HepG2 (cell line): ENCODE measurements around the gene QKI. TPM values are rescaled to one million over a fixed set of nuclear protein-coding genes. Genes with fewer than 3 reads are reported as not detected.

Experiments used
- ATAC-seq: fragments of 200-7000 bp; cut with Tn5 transposase; 3 replicates; pipeline ENCODE4 v1.9.1; 2020; ENCODE audit warnings: mild to moderate bottlenecking, moderate library complexity
- BruUV-seq: library from RNA; stranded (reverse); fragments of 400-500 nt; replicated peaks from 2 replicates; lab custom pipeline; 2021; lab: Mats Ljungman, UMichigan
- CTCF ChIA-PET: fragments of 300-600 bp; formaldehyde crosslinking; extraction: SDS; loops from one replicate; lab custom pipeline; 2021; ENCODE audit warnings: low total read pairs, inconsistent platforms, low intra/inter-chr PET ratio; lab: Yijun Ruan, JAX
- POLR2A ChIA-PET: fragments of 350-600 bp; sonication (Branson Sonifier 250); formaldehyde crosslinking; loops from one replicate; lab custom pipeline; 2020; ENCODE audit warnings: antibody characterized with exemption, inconsistent platforms; lab: Yijun Ruan, JAX
- DNase-seq: peaks from one replicate; pipeline ENCODE4 v3.0.0-alpha.2; 2015; ENCODE audit warnings: low spot score
- FAIRE-seq: peaks from 3 replicates; lab custom pipeline; 2011; peaks lifted over from hg19 to GRCh38; lab: Jason Lieb, UNC
- H2AFZ ChIP-seq: one replicate; pipeline ENCODE4 v1.6.1; 2011; ENCODE audit warnings: low read length, inconsistent platforms
- H3K27ac ChIP-seq: fragments of 300-600 bp; 3 replicates; pipeline ENCODE4 v1.8.0; 2011; ENCODE audit warnings: mixed run types, mild to moderate bottlenecking, mixed read lengths, low read length, inconsistent platforms; ENCODE audit not compliant: insufficient read depth; ENCODE audit errors: extremely low read length
- H3K27me3 ChIP-seq, 2 experiments: fragments of 200-600 bp in 1 of 2; 2 replicates in 1 of 2; 3 replicates in 1 of 2; pipeline versions ENCODE4 v1.6.0 to v1.8.0; 2011; ENCODE audit warnings: low read length in 2 of 2, mild to moderate bottlenecking in 2 of 2, moderate library complexity in 2 of 2, inconsistent platforms in 1 of 2; ENCODE audit not compliant: insufficient read depth in 2 of 2, control insufficient read depth in 1 of 2
- H3K36me3 ChIP-seq, 2 experiments: fragments of 200-600 bp in 1 of 2; replicated peaks in 1 of 2; 2 replicates in 1 of 2; 3 replicates in 1 of 2; pipeline versions ENCODE4 v1.5.1 to v1.8.0; 2011; ENCODE audit warnings: low read length in 2 of 2, inconsistent platforms in 1 of 2; ENCODE audit not compliant: insufficient read depth in 2 of 2, control insufficient read depth in 1 of 2
- H3K4me1 ChIP-seq: 2 replicates; pipeline ENCODE4 v1.5.1; 2012; ENCODE audit warnings: low read length, inconsistent platforms; ENCODE audit not compliant: insufficient read depth
- H3K4me2 ChIP-seq: 2 replicates; pipeline ENCODE4 v1.6.0; 2011; ENCODE audit warnings: low read depth, low read length, inconsistent platforms
- H3K4me3 ChIP-seq, 3 experiments: fragments of 200-600 bp in 1 of 3; sonication (generic), shearing (Covaris generic) in 1 of 3; replicated peaks in 1 of 3; 2 replicates each; pipeline ENCODE4 v1.5.1; 2011 to 2016; ENCODE audit warnings: low read length in 3 of 3, inconsistent platforms in 2 of 3, low read depth in 2 of 3, mild to moderate bottlenecking in 2 of 3, control low read depth in 1 of 3, mixed read lengths in 1 of 3; ENCODE audit not compliant: insufficient read depth in 1 of 3
- H3K79me2 ChIP-seq: one replicate; pipeline ENCODE4 v1.6.1; 2011; ENCODE audit warnings: low read length, inconsistent platforms; ENCODE audit not compliant: insufficient read depth
- H3K9ac ChIP-seq: 2 replicates; pipeline ENCODE4 v1.6.0; 2011; ENCODE audit warnings: mild to moderate bottlenecking, low read depth, low read length, inconsistent platforms; ENCODE audit not compliant: insufficient read depth
- H3K9me3 ChIP-seq: 2 replicates; pipeline ENCODE4 v1.5.1; 2012; ENCODE audit warnings: mild to moderate bottlenecking, low read length
- H4K20me1 ChIP-seq: 2 replicates; pipeline ENCODE4 v1.6.0; 2011; ENCODE audit warnings: inconsistent platforms, mild to moderate bottlenecking, low read length, moderate library complexity; ENCODE audit not compliant: insufficient read depth
- RBM22 ChIP-seq: fragments of 200-400 bp; formaldehyde crosslinking; optimal IDR thresholded peaks from 2 replicates; pipeline ENCODE3; 2017; ENCODE audit warnings: mild to moderate bottlenecking, low read length, moderate library complexity
- ZGPAT ChIP-seq: IDR thresholded peaks from 2 replicates; pipeline ENCODE4 v1.6.1; 2016; ENCODE audit warnings: mild to moderate bottlenecking
- ZNF230 ChIP-seq: sonication (generic); formaldehyde crosslinking; IDR thresholded peaks from 2 replicates; pipeline ENCODE4 v1.4.0; 2020; ENCODE audit warnings: mild to moderate bottlenecking, missing genetic modification reagents
- WGBS: methylation state at CpG from one replicate; pipeline ENCODE4 v1.1.6; 2017; ENCODE audit warnings: low lambda C conversion rate; 5-methylcytosine and 5-hydroxymethylcytosine counted together
- in situ Hi-C: cut with HindIII; loops from 2 replicates; pipeline ENCODE4 v1.10.0; 2017; ENCODE audit warnings: low pct_unique_long_range_greater_than_20kb; ENCODE audit not compliant: extremely low pct_ligation_motif_present
- intact Hi-C: fragments of 100-400 bp; cut with micrococcal nuclease; formaldehyde crosslinking; loops from one replicate; pipeline ENCODE4 v1.10.0; 2022; ENCODE audit not compliant: unreplicated experiment
- polyA plus RNA-seq, 8 experiments: library from polyadenylated mRNA; depleted of rRNA in 3 of 8; stranded (reverse) in 7 of 8; unstranded in 1 of 8; fragments of >200 nt; fragmentation: Illumina TruSeq in 4 of 8; extraction: Trizol in 4 of 8; gene quantifications; 2 replicates each; pipeline versions ENCODE4 v1.2.1 to v1.2.3, GENCODE V29; 2011 to 2016; ENCODE audit warnings: low read depth in 4 of 8, missing spikeins in 1 of 8, mixed read lengths in 1 of 8; ENCODE audit not compliant: insufficient read depth in 1 of 8
- total RNA-seq, 5 experiments: library from RNA; depleted of rRNA; stranded (reverse); fragments of >200 nt; fragmentation: Illumina TruSeq; extraction: Trizol; gene quantifications; 2 replicates each; pipeline ENCODE4 v1.2.3, GENCODE V29; 2016; ENCODE audit warnings: low read depth in 1 of 5

QKI gene
- total and polyA plus RNA-seq, 2 of the 13 experiments (the other 11 are each of a cell fraction or from before 2014, with no cell fraction given) = 136 to 137 TPM

- no peak for DNase-seq
- Histone ChIP-seq H3K36me3 (peaks cover 2 to 8% of the 10 kb centered on the region in 2 experiments; a peak in 3 of 5 replicates), H3K4me3 (no peak overlapping the region), H3K4me2 (no peak overlapping the region), H3K27ac (no peak overlapping the region), H4K20me1 (no peaks in the 10 kb centered on the region), H3K9ac (no peak overlapping the region)
- in situ Hi-C loops = no loop called here
- 95% methylated on average over 4 of the region's 4 CpGs for WGBS
- CTCF ChIA-PET = no interaction called here
- no peak for FAIRE-seq
- no peak for ATAC-seq
- peak; percentile 32 for TF ChIP-seq RBM22
- no peak for TF ChIP-seq ZGPAT
- TF ChIP-seq, all 625 proteins: peak for 1
- no peaks in the 10 kb centered on the region for H3K9me3 ChIP-seq
- POLR2A ChIA-PET = no interaction called here
- no peaks in the 10 kb centered on the region for H3K4me1 ChIP-seq
- intact Hi-C loops = no loop called here
- H3K27me3 ChIP-seq = no peaks in the 10 kb centered on the region
- H3K79me2 ChIP-seq = no peaks in the 10 kb centered on the region
- no peak overlapping the region for H2AFZ ChIP-seq
- no TSS peak for BruUV-seq
Observed at GRCh38 chr6:163576114-163576513, 161.6 kb downstream of the QKI start.

DNA sequence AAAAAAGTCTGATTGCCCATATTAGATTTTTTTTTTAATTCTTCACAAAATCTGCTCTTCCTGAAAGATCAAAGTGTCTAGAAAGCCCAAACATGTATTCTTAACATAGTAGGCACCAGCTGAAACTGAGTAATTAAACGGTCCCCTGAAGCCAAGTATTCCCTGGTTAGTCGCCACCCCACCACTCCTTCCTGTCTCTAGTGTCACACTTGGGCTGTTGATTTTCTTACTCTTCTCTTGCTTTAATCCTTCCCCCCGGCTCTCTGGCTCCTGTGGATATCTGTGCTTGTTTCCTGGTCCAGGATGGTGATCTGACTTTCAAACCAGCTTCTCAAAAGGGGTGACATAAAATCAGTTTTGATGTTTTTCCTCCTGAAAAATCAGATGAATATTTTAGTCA is 162.9 kb downstream of the QKI start:
- H3K4me1 ChIP-seq = no peaks in the 10 kb centered on the region
- no peak overlapping the region for H3K27ac ChIP-seq
- ChIA-PET POLR2A (no interaction called here), CTCF (no interaction called here)
- in situ Hi-C loops = no loop called here
- no peak overlapping the region for H2AFZ ChIP-seq
- no peak for FAIRE-seq
- H3K4me2 ChIP-seq = no peak overlapping the region
- H4K20me1 ChIP-seq = no peaks in the 10 kb centered on the region
- H3K36me3 ChIP-seq = peaks cover 2 to 4% of the 10 kb centered on the region in 2 experiments; a peak in 2 of 5 replicates
- H3K27me3 ChIP-seq = no peaks in the 10 kb centered on the region
- TF ChIP-seq ZNF230 (no peak), RBM22 (peak; percentile 88)
- TF ChIP-seq, all 625 proteins: peak for 1
- Histone ChIP-seq H3K4me3 (no peak overlapping the region), H3K9me3 (no peaks in the 10 kb centered on the region), H3K79me2 (no peaks in the 10 kb centered on the region), H3K9ac (no peak overlapping the region)
- intact Hi-C loops = no loop called here
- DNase-seq (no peak), ATAC-seq (no peak)
- WGBS = 84% methylated on average over 3 of the region's 3 CpGs
- no TSS peak for BruUV-seq
